Measurements from ENCODE around the gene DNAH14. TPM values are rescaled to one million over a fixed set of nuclear protein-coding genes. Genes with fewer than 3 reads are reported as not detected.
"Not testable (repeated sequence)": the region's sequence is repeated elsewhere in the genome, so short reads cannot be mapped to it uniquely, and the experiment has no call there.

DNAH14 gene
- total RNA-seq, 4 donors from 2014 or later = 9.5 to 32.4 (median 14.8) TPM

DNA sequence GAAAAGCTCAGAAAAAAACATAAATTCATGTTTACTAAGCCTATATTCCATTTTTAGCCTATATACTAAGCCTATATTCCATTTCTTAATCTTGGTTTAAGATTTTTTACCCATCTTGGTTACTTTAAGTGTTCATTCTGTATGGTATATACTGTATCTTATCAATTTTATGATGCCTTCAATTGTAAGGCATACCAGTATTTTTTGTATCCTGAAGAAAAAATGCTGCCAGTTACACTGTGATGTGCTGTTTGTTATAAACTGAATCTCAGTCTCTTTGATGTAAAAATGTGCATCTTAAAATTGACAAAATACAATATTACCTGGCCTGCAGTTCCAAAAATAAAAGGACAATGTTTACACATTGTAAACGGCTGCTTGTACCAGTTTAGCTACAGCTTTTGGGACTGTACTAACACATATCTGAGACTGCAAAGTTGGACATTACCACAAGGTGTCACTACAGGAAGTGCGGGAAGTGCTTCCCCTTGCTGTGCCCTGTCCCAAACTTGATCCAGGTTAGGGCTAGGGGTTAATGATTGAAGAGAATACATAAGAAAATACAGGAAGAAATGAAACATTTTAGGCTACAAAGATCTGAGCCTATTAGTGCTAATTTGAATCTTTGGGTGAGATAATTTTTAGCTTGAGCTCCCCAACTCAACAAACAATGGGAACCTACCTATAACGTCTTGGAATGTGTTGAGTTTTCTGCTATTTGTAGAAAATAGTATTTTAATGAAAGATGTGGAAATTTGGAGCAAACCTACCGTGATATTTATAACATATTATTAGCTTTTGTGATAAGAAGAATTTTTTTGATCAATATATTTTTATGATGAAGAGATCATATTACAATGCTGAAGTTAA is 389.5 kb downstream of the DNAH14 start:
- Histone ChIP-seq H3K9me3 (peaks cover 0 to 10% (median 0%) of the 10 kb centered on the region in 3 donors), H3K4me1 (no peaks in the 10 kb centered on the region), H3K27ac (no peak overlapping the region), H3K36me3 (no peaks in the 10 kb centered on the region), H3K27me3 (no peaks in the 10 kb centered on the region), H3K4me3 (no peak overlapping the region)
- 30 to 31% methylated on average over 4 of the region's 4 CpGs for WGBS, 2 donors (ENCODE audit: low coverage in 1 of 2)
- TF ChIP-seq, protein P1, sequence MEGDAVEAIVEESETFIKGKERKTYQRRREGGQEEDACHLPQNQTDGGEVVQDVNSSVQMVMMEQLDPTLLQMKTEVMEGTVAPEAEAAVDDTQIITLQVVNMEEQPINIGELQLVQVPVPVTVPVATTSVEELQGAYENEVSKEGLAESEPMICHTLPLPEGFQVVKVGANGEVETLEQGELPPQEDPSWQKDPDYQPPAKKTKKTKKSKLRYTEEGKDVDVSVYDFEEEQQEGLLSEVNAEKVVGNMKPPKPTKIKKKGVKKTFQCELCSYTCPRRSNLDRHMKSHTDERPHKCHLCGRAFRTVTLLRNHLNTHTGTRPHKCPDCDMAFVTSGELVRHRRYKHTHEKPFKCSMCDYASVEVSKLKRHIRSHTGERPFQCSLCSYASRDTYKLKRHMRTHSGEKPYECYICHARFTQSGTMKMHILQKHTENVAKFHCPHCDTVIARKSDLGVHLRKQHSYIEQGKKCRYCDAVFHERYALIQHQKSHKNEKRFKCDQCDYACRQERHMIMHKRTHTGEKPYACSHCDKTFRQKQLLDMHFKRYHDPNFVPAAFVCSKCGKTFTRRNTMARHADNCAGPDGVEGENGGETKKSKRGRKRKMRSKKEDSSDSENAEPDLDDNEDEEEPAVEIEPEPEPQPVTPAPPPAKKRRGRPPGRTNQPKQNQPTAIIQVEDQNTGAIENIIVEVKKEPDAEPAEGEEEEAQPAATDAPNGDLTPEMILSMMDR (IDR thresholded peaks at IDR 0.05) = peak; percentile 47 to 74 (median 56)
- no peak for TF ChIP-seq EP300 (IDR thresholded peaks at IDR 0.05)
- no peak for TF ChIP-seq POLR2A (IDR thresholded peaks at IDR 0.05)
- no peak for TF ChIP-seq POLR2AphosphoS5 (IDR thresholded peaks at IDR 0.05)
- ATAC-seq = no peak

DNA sequence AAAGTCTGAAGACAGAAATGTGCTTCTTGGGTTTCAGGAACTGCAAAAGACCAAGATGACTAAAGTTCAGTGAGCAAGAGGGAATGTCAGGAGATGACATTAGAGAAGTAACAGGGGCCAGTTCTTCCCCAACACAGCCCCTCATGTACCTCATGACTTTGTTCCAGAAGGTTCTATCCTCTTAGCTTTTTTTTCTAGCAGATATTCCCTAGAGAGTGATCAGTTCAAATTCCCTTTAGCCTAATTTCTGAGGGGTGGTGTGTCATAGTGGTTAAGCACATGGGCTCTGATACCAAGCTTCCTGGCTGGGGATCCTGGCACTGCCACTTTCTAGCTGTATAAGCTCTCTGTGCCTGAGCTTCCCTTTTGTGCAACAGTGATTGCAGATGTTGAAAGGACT is 390.4 kb downstream of the DNAH14 start:
- H3K4me1 ChIP-seq = no peaks in the 10 kb centered on the region
- H3K27me3 ChIP-seq = no peaks in the 10 kb centered on the region
- ATAC-seq = no peak
- no peak overlapping the region for H3K4me3 ChIP-seq
- TF ChIP-seq POLR2AphosphoS5 (IDR thresholded peaks at IDR 0.05) (no peak), EP300 (IDR thresholded peaks at IDR 0.05) (no peak), POLR2A (IDR thresholded peaks at IDR 0.05) (no peak)
- TF ChIP-seq, protein P1 (IDR thresholded peaks at IDR 0.05) = no peak
- no peak overlapping the region for H3K27ac ChIP-seq
- H3K9me3 ChIP-seq = peaks cover 0 to under 1% (median 0%) of the 10 kb centered on the region in 3 donors
- no peaks in the 10 kb centered on the region for H3K36me3 ChIP-seq

DNA sequence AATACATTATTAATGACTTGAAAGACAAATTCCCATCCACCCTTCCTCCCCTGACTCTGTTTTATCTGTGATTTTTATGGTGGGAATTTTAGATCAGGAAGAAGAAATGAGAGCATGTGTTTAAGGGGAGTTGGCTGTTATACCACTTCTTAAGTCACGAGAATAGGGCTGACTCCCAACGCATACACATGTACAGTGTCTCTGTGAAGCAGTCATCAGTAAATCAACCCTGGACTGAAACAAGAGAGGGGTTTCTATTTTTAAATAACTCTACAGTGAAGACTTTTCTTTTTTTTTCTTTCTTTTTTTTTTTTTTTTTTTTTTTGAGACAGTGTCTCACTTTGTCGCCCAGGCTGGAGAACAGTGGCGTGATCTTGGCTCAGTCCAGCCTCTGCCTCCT is 392.3 kb downstream of the DNAH14 start:
- TF ChIP-seq POLR2A (IDR thresholded peaks at IDR 0.05) (no peak), POLR2AphosphoS5 (IDR thresholded peaks at IDR 0.05) (no peak), EP300 (IDR thresholded peaks at IDR 0.05) (no peak)
- TF ChIP-seq, protein P1 (IDR thresholded peaks at IDR 0.05) = no peak
- Histone ChIP-seq H3K9me3 (no peaks in the 10 kb centered on the region), H3K4me3 (no peak overlapping the region), H3K27me3 (no peaks in the 10 kb centered on the region), H3K36me3 (no peaks in the 10 kb centered on the region), H3K27ac (no peak overlapping the region), H3K4me1 (no peaks in the 10 kb centered on the region)
- no peak for ATAC-seq
- WGBS, 2 donors (ENCODE audit: low coverage in 1 of 2) = 91 to 97% methylated on average over 2 to 3 of the region's 4 CpGs

- ATAC-seq = no peak
- H3K9me3 ChIP-seq = no peaks in the 10 kb centered on the region
- no peaks in the 10 kb centered on the region for H3K36me3 ChIP-seq
- TF ChIP-seq EP300 (IDR thresholded peaks at IDR 0.05) (no peak), POLR2A (IDR thresholded peaks at IDR 0.05) (no peak), POLR2AphosphoS5 (IDR thresholded peaks at IDR 0.05) (no peak)
- TF ChIP-seq, protein P1 (IDR thresholded peaks at IDR 0.05) = no peak
- H3K27ac ChIP-seq = no peak overlapping the region
- H3K4me1 ChIP-seq = no peaks in the 10 kb centered on the region
- no peaks in the 10 kb centered on the region for H3K27me3 ChIP-seq
- H3K4me3 ChIP-seq = no peak overlapping the region
Observed at GRCh38 chr1:225329041-225329440, 399.6 kb downstream of the DNAH14 start.

GRCh38 chr1:225329996-225330395 is 400.5 kb downstream of the DNAH14 start:
- not testable (repeated sequence) for ATAC-seq, H3K4me3 ChIP-seq
- WGBS, 2 donors (ENCODE audit: low coverage in 1 of 2) = 67 to 100% methylated on average over 1 of the region's 1 CpG

More at GRCh38 chr1:225329996-225330395, 400.5 kb downstream of the DNAH14 start:
- not testable (repeated sequence) for H3K36me3 ChIP-seq, H3K4me1 ChIP-seq, H3K27me3 ChIP-seq, H3K9me3 ChIP-seq, H3K27ac ChIP-seq
